ENCODE data around the gene UBE2V1.
A peak's percentile ranks its signal among the peaks of the same experiment; 100 is the strongest.

UBE2V1 gene

GRCh38 chr20:50048420-50049166 is 64.4 kb downstream of the UBE2V1 start:
- DNase-seq: peak in 24 of 51 donors; percentile 6 to 63 (median 25)

GRCh38 chr20:50044353-50044960 is 68.5 kb downstream of the UBE2V1 start:
- no peak for DNase-seq

DNA sequence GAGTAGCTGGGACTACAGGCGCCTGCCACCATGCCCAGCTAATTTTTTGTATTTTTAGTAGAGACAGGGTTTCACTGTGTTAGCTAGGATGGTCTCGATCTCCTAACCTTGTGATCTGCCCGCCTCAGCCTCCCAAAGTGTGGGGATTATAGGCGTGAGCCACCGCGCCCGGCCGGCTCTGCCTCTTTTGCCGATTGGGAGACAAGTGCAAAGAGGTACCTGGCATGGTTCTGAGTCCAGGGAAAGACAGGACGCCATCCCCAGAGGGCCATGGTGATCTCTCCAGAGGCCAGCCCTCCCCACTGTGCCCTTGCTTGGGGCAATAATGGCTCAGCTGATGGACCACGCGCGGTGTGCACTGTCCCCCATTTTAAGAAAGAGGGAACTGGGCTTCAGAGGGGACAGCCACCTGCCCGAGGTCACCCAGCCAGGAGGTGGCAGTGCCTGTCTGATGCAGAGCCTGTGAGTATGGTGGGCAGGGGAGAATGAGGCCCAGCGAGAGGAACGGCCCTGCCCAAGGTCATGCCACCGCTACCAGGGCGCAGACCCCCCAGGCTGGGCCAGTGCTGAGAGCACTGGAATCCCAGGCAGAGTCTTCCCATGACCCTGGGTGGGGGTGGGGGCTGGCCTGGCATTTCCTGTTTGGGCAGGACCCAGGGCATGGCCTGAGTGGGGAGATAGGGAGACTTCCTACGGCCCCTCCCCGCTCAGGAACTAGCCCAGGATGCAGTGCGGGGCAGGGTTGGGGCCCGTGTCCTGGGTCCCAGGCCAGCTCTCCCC is 69.2 kb downstream of the UBE2V1 start:
- no peak for DNase-seq

- DNase-seq: no peak
These were observed 70.3 kb downstream of the UBE2V1 start for GRCh38 chr20:50042370-50043313.

DNA sequence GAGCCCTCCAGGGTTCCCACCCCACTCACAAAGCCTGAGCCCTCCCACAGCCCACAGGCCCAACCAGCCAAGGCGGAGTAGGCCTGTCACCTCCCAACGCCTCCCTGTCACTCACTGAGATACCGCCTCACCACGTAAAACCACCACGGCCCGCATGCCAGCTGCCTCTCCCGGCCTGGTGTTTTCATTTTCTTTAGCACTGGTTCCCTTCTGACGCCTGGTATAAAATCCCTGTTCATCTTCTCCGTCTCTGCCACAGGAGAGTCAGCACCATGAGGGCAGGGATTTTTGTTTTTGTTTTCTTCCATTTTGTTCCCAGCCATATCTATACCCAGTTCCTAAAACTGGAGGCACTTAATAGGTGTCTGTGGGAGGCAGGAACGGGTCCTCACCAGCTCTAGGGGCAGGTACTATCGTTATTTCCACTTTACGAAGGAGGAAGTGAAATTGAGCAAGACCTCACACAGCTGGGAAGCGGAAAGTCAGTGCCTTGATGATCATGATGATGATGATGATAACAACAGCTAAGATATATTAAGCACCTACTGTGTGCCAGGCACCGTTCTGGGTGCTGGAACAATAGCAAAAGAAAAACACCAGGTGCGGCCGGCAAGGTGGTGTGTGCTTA is 71.6 kb downstream of the UBE2V1 start:
- no peak for DNase-seq

- peak in 1 of 51 donors; percentile 36 for DNase-seq
These were observed 72.3 kb downstream of the UBE2V1 start for GRCh38 chr20:50040432-50041245.

DNA sequence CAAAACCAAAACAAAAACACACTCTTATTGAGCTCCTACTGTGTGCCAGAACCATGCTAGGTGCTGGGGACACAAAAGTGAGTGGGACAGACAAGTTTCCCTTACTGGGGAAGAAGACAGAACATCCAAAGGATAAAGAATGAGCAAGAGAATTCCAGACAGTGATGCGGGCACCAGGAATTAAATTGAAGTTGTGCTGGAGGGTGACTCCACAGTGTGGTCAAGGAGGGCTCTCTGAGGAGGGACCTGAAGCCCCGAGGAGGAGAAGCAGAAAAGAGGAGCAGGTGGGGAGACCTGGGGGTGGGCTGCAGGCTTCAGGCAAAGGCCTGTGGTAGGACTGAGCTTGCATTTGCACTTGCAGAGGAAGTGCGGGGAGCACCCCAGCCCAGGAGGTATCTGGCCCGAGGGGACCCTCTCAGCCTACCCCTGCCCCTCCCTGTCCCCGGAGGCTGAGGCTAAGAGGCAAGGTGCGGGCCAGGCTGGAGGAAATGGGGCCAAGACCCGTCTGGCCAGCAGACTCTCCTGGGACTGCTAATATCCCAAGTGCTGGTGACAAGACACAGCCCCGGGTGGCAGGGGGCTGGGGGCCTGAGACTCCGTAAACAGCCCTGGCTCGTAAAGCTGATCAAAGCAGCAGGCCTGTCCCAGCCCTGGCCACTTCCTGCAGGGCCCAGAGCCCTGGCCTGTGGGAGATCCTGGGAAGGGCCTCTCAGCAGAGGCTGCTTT is 73.1 kb downstream of the UBE2V1 start:
- DNase-seq: no peak

GRCh38 chr20:50038574-50038991 is 74.4 kb downstream of the UBE2V1 start:
- DNase-seq: no peak

DNA sequence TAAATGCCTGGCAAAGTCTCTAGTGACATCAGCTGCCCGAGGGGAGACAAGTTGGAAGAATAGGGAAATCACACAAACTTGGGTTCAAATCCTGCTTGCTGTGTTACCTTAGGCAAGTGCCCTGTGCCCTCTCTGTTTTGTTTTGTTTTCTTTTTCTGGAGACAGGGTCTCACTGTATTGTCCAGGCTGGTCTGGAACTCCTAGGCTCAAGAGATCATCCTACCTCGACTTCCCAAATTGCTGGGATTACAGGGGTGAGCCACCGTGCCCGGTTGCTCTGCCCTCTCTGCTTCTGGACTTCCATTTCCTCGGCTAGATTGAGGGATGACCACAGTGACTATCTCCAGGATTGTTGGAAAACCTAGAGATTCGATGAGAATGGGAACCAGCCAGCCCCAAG is 74.8 kb downstream of the UBE2V1 start:
- DNase-seq: no peak

DNA sequence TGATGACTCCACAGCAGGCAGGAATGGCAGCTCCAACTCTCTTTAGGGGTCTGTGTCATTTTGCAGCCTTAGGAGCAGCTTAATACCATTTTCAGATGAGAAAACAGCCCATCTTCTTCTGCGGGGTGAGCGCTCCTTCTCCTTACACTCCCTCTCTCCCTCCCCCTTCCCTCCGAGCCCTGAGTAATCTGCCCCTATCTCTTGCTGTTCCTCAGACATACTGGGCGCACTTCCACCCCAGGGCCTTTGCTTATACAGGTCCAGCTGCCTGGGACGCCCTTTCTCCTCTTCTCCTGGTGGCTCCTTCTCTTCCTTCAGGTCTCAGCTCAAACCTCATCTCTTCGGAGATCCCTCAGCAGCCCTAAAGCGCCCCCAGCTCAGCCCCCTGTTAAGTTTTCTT is 75.4 kb downstream of the UBE2V1 start:
- DNase-seq: no peak

DNA sequence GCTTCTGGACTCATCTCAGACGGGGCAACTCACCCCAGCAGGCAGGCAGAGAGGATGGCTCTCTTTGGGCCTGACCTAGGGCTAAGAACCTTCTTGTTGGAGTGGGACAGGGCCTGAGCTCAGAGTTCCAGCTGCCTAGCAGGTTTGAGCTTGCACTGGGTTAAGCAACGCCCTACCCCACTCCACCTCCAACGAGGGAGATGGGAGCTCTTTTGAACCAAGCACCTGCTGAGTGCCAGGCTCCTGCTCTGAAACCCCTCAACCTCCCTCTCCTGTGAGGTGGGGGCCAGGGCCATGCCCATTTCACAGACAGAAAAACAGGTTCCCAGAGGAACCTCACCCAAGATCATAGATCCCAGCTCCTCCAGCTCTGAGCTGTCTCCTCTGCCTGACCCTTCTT is 75.8 kb downstream of the UBE2V1 start:
- no peak for DNase-seq

GRCh38 chr20:50036703-50037102 is 76.2 kb downstream of the UBE2V1 start:
- DNase-seq: no peak

GRCh38 chr20:50034567-50035180 is 78.3 kb downstream of the UBE2V1 start:
- peak in 3 of 51 donors; percentile 11 to 60 (median 26) for DNase-seq

GRCh38 chr20:50032955-50033666 is 79.8 kb downstream of the UBE2V1 start:
- DNase-seq: no peak
